Sigmoid colon (tissue), 4 donors: ENCODE results near the gene NFIC.

Source experiments
- CTCF ChIP-seq, 4 experiments: fragments of 450-650 bp in 3 of 4; fragments of 200-600 bp in 1 of 4; IDR thresholded peaks; one replicate each; pipeline ENCODE4 v1.5.1; 2016 to 2019; ENCODE audit warnings: antibody characterized with exemption in 4 of 4, mild to moderate bottlenecking in 3 of 4, moderate library complexity in 2 of 4
- EP300 ChIP-seq, 4 donors: sonication (generic); formaldehyde crosslinking; IDR thresholded peaks; one replicate each; pipeline ENCODE4 v1.6.1; 2017; ENCODE audit warnings: antibody characterized with exemption in 4 of 4
- POLR2A ChIP-seq, 2 donors: fragments of 450-650 bp; IDR thresholded peaks; one replicate each; pipeline ENCODE4 v1.6.1; 2016; ENCODE audit warnings: antibody characterized with exemption in 2 of 2, mild to moderate bottlenecking in 2 of 2, moderate library complexity in 2 of 2
- POLR2AphosphoS5 ChIP-seq, 4 donors: sonication (generic); formaldehyde crosslinking; IDR thresholded peaks; one replicate each; pipeline ENCODE4 v1.6.1; 2017; ENCODE audit warnings: antibody characterized with exemption in 4 of 4

- TF ChIP-seq CTCF (IDR thresholded peaks at IDR 0.05) (no peak), EP300 (IDR thresholded peaks at IDR 0.05) (no peak), POLR2AphosphoS5 (IDR thresholded peaks at IDR 0.05) (no peak), POLR2A (IDR thresholded peaks at IDR 0.05) (no peak)
Measured at GRCh38 chr19:3368441-3368795, 2.0 kb downstream of the NFIC start.
